ENCODE results near the gene ROBO1. TPM values are rescaled to one million over a fixed set of nuclear protein-coding genes. Genes with fewer than 3 reads are reported as not detected.

ROBO1 gene
- total RNA-seq, 1 donor from 2014 or later = 19.4 TPM

DNA sequence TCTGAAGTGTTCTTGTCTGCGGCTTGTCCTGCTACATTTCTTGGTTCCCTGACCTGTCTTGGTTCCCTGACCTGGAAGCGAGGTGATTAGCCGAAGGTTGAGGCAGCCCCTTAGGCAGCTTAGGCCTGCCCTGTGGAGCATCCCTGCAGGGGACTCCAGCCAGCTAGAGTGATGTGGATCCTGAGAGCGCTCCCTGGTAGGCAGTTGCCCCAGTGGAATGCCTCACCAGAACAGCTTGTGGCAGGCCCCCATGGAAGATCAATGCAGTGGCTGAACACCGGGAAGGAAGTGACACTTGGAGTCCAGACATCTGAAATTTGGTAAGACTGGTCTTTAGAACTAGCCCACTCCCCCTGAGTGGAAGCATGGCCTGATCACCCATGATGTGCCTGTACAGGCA, 5.5 kb upstream of the ROBO1 start:
- TF ChIP-seq, protein P1, sequence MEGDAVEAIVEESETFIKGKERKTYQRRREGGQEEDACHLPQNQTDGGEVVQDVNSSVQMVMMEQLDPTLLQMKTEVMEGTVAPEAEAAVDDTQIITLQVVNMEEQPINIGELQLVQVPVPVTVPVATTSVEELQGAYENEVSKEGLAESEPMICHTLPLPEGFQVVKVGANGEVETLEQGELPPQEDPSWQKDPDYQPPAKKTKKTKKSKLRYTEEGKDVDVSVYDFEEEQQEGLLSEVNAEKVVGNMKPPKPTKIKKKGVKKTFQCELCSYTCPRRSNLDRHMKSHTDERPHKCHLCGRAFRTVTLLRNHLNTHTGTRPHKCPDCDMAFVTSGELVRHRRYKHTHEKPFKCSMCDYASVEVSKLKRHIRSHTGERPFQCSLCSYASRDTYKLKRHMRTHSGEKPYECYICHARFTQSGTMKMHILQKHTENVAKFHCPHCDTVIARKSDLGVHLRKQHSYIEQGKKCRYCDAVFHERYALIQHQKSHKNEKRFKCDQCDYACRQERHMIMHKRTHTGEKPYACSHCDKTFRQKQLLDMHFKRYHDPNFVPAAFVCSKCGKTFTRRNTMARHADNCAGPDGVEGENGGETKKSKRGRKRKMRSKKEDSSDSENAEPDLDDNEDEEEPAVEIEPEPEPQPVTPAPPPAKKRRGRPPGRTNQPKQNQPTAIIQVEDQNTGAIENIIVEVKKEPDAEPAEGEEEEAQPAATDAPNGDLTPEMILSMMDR (conservative IDR thresholded peaks at IDR 0.05; ENCODE audit: low read depth, low read length) = no peak
- no peak for DNase-seq (ENCODE audit: low read depth)
- no peak overlapping the region for H3K4me3 ChIP-seq (ENCODE audit: low read depth, low read length)

- TF ChIP-seq, protein P1 (conservative IDR thresholded peaks at IDR 0.05; ENCODE audit: low read depth, low read length) = no peak
- H3K4me3 ChIP-seq (ENCODE audit: low read depth, low read length) = no peak overlapping the region
- DNase-seq (ENCODE audit: low read depth) = no peak
Observed at GRCh38 chr3:79769229-79769628, 1.4 kb upstream of the ROBO1 start.

GRCh38 chr3:79767194-79767904, 449 bp downstream of the ROBO1 start:
- no peak for DNase-seq (ENCODE audit: low read depth)
- TF ChIP-seq, protein P1 (conservative IDR thresholded peaks at IDR 0.05; ENCODE audit: low read depth, low read length) = no peak
- H3K4me3 ChIP-seq (ENCODE audit: low read depth, low read length) = peak overlapping the region; percentile 11

DNA sequence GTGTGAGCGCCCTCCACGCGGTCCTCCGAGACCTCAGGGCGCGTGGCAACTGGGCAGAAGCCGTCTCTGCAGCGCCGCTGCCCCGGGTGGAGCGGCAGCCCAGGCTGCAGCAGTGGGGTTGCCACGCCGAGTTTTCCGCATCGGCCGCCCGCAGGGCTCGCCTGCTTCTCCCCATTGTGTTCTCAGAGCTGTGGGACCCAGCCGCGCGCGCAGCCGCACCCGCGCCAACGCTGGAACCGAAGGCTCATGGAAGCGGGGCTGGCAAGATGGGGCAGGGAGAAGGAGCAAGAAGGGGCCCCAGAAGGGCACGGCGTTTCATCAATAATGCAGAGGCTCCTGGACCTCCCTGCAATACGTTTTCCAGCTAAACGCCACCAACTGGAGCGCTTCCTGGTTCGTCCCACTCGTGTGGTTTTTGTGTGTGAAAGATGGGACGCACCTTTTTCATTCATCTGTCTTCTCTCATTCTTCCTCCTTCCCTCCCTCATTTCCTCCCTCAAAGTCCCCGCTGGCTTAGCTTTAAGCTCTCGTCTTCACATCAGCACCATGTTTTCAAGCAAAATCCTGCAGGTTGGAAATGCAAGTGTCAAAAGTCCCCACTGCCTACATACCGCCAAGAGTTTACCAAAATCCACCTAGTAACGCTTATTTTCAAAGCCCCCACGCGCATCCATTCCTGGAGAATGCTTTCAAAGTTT, 1.2 kb downstream of the ROBO1 start:
- H3K4me3 ChIP-seq (ENCODE audit: low read depth, low read length) = no peak overlapping the region
- DNase-seq (ENCODE audit: low read depth) = no peak
- TF ChIP-seq, protein P1 (conservative IDR thresholded peaks at IDR 0.05; ENCODE audit: low read depth, low read length) = no peak

DNA sequence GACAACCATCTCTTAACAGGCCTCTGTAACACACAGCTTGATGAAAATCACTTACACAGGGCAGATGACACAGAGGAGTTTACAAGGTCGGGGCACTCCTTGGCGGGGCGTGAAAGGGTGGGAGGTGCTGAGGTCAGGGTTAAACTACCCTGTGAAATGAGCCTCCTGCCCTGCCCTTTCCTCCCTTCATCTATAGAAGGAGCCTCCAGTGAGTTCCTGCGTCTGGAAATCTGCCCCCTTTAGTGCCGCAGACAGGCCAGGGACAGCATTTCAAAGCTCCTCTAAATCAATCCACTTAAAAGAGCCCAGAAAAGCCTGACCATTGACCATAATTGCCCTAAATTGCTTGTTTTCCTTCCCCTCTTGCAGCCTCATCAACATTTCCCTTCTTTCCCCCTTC, 1.9 kb downstream of the ROBO1 start:
- no peak for DNase-seq (ENCODE audit: low read depth)
- H3K4me3 ChIP-seq (ENCODE audit: low read depth, low read length) = no peak overlapping the region
- TF ChIP-seq, protein P1 (conservative IDR thresholded peaks at IDR 0.05; ENCODE audit: low read depth, low read length) = no peak

GRCh38 chr3:79761441-79761840, 6.4 kb downstream of the ROBO1 start:
- no peak for DNase-seq (ENCODE audit: low read depth)
- TF ChIP-seq, protein P1 (conservative IDR thresholded peaks at IDR 0.05; ENCODE audit: low read depth, low read length) = no peak
- H3K4me3 ChIP-seq (ENCODE audit: low read depth, low read length) = no peak overlapping the region

Data from epithelial cell of proximal tubule (primary cell).